H54 (cell line): ENCODE measurements around the gene PRR5.
"Not testable (repeated sequence)": the region's sequence is repeated elsewhere in the genome, so short reads cannot be mapped to it uniquely, and the experiment has no call there.

ENCODE experiments used
- DNase-seq: peaks from one replicate; pipeline ENCODE4 v3.0.0; 2011; ENCODE audit warnings: low spot score, mixed read lengths; ENCODE audit not compliant: insufficient read length
- FAIRE-seq: peaks from 3 replicates; lab custom pipeline; 2011; peaks lifted over from hg19 to GRCh38; lab: Jason Lieb, UNC
- POLR2A ChIP-seq: IDR thresholded peaks from 2 replicates; pipeline ENCODE4 v1.6.1; 2011; ENCODE audit warnings: low read depth, mild to moderate bottlenecking, low read length

PRR5 gene

GRCh38 chr22:44667829-44668189 is 34.2 kb upstream of the PRR5 start:
- TF ChIP-seq POLR2A = no peak
- FAIRE-seq = no peak
- DNase-seq = no peak

- FAIRE-seq (no peak), DNase-seq (no peak)
- TF ChIP-seq POLR2A = no peak
Observed at GRCh38 chr22:44668190-44668885, 33.7 kb upstream of the PRR5 start.

DNA sequence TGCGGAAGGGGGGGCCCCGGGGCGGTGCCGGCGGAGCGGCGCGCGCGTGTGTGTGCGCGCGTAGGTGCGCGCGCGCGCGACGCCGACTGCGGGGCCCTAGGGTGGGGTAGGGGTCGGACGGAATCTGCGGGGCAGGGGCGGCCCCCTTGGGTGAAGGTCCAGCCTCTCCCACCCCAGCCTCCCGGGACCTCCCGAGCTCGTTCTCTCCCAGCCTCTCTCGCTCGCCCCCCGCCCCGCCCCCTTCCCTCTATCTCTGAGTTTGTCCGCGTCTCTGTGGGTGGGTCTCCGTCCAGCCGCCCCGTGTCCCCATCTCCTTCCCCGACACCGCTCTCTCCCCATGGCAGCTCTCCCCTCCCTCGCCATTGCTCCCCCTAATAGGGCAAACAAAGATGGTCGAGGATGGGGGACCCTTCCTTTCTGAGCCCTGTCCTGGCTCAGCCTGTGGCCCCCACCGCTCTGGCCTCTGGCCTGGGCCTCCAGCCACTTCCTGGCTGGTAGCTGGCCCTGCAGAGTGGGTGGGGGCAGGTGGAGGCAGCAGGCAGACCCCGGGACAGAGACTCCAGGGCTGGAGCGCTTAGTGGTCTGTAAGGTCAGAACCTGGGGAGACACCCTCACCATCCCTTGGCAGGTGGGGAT is 33.0 kb upstream of the PRR5 start:
- FAIRE-seq = no peak
- DNase-seq = no peak

DNA sequence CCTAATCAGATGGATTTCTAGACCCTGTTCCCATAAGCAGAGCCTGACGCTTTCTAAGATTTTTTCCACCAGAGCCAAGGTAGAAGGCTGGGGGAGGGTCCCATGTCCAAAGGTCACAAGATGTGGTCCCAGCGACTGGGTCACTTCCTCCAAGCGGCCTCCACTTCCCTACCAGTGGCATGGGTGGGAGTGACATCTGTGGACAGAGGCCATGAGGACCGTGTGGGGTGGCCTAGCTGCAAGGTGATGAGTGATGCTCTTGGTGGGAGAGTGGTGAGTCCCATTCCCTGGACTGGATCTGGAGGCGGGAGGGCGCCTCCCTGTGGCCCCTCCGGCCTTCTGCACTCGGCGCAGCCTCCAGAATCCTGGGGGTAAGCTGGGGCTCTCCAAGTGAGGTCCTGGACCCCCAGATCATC is 32.4 kb upstream of the PRR5 start:
- no peak for DNase-seq
- no peak for TF ChIP-seq POLR2A
- FAIRE-seq = no peak

More for the DNA sequence above, 33.0 kb upstream of the PRR5 start:
- TF ChIP-seq POLR2A = no peak

- no peak for FAIRE-seq
- no peak for TF ChIP-seq POLR2A
- DNase-seq = no peak
Observed at GRCh38 chr22:44670220-44670988, 31.6 kb upstream of the PRR5 start.

- FAIRE-seq (no peak), DNase-seq (no peak)
- TF ChIP-seq POLR2A = no peak
Observed at GRCh38 chr22:44671742-44672141, 30.3 kb upstream of the PRR5 start.

DNA sequence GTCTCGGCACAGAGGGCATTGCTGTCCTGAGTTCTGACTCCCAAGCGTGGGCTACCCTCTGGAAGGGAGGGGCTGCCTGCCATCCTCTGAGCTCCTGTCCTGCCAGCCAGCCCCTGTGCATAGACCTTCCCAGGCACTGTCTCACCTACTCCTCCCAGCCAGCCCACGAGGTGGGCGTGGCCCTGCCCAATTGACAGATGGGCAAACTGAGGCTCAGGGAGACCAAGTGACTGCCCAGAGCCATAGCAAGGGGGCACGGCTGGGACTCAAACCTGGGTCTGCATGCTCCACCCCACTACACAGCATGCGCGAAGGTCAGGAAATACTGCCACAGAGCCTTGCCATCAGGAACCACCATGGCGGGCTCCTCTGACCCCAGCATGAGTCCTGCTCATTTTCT is 29.4 kb upstream of the PRR5 start:
- FAIRE-seq (no peak), DNase-seq (no peak)
- no peak for TF ChIP-seq POLR2A

DNA sequence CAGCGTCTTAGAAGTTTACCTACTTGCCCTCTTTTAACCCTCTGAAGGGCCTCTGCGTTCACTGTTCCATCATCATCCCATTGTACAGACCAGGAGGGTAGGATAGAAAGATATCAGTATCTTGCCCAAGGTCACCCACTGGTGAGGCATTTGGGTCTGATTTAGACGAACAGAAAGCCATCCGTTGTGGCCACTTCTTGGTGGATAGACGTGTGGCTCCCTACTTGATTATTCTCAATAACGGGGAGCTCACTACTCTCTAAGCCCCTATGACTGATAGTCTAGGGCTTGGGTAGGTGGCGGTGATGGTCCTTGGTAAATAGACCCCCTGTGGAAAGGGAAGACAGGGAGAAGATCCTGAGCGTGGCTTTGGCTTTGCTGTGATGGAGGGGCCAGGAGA is 28.6 kb upstream of the PRR5 start:
- no peak for DNase-seq

GRCh38 chr22:44676066-44676440 is 26.0 kb upstream of the PRR5 start:
- FAIRE-seq, DNase-seq: not testable (repeated sequence)

More for the DNA sequence above, 28.6 kb upstream of the PRR5 start:
- TF ChIP-seq POLR2A = no peak
- no peak for FAIRE-seq

GRCh38 chr22:44676441-44677352 is 25.3 kb upstream of the PRR5 start:
- FAIRE-seq (no peak), DNase-seq (no peak)
- no peak for TF ChIP-seq POLR2A

DNA sequence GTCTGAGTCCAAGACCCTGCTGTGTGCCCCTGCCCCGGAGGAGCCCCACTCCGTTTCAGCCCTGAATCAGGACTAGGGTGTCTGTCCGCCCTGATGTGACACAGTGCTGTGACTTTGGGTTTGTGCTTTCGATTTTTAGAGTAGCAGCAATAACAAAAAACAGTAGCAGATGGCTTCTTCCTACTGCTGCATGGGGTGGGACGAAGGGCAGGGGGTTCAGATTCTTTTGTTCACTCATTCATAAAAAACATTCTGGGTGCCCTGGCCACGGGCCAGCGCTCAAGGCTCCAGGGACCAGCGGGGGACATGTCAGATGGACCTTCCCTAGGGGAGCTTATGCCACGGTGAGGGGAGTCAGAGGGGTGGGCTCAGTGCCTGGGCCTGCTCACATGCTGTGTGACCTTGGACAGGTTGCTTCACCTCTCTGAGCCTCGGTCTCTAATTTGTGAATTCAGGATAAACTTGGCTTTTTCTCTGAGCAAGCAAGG is 24.6 kb upstream of the PRR5 start:
- DNase-seq (no peak), FAIRE-seq (no peak)
- no peak for TF ChIP-seq POLR2A

- DNase-seq (no peak), FAIRE-seq (no peak)
Observed at GRCh38 chr22:44677871-44678555, 24.0 kb upstream of the PRR5 start.

More at GRCh38 chr22:44677871-44678555, 24.0 kb upstream of the PRR5 start:
- no peak for TF ChIP-seq POLR2A
